22Rv1 (cell line): Measurements from ENCODE around the gene TTC33.

Experiments used
- H3K27ac ChIP-seq: fragments of 450-650 bp; 2 replicates; pipeline ENCODE4 v1.5.1; 2017
- ZFX ChIP-seq: fragments of 450-650 bp; IDR thresholded peaks from 2 replicates; pipeline ENCODE4 v1.6.1; 2017; ENCODE audit warnings: antibody characterized with exemption, borderline replicate concordance
- TF ChIP-seq, protein P1 (sequence below): fragments of 450-650 bp; IDR thresholded peaks from 2 replicates; pipeline ENCODE4 v1.5.1; 2017; ENCODE audit warnings: mild to moderate bottlenecking

TTC33 gene

GRCh38 chr5:40521108-40521785 is 234.5 kb downstream of the TTC33 start:
- H3K27ac ChIP-seq: peak overlapping the region; percentile 33; the same call in 1 of the 2 replicates

DNA sequence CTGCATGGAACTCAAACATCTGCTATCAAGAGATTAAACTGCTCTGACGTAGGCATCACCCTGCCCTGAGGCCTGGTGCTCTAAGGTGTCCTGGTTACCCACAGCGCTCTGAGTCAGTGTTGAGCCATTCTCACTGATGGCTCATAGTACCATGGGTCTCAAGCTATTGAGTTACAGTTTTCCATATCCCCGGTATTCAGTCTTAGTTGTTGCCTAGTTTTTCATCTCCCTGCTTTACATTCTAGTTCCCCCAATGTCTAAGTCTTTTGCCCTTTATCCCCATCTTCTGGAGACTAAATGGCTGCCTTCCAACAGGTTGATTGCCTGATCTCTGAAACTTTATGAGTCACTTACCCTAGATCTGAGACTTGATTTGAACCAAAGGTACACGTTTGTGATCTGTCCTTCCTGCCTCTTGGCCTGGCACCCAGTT is 237.3 kb downstream of the TTC33 start:
- TF ChIP-seq, protein P1, sequence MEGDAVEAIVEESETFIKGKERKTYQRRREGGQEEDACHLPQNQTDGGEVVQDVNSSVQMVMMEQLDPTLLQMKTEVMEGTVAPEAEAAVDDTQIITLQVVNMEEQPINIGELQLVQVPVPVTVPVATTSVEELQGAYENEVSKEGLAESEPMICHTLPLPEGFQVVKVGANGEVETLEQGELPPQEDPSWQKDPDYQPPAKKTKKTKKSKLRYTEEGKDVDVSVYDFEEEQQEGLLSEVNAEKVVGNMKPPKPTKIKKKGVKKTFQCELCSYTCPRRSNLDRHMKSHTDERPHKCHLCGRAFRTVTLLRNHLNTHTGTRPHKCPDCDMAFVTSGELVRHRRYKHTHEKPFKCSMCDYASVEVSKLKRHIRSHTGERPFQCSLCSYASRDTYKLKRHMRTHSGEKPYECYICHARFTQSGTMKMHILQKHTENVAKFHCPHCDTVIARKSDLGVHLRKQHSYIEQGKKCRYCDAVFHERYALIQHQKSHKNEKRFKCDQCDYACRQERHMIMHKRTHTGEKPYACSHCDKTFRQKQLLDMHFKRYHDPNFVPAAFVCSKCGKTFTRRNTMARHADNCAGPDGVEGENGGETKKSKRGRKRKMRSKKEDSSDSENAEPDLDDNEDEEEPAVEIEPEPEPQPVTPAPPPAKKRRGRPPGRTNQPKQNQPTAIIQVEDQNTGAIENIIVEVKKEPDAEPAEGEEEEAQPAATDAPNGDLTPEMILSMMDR: no peak
- no peak for TF ChIP-seq ZFX
- no peak overlapping the region for H3K27ac ChIP-seq

More at GRCh38 chr5:40521108-40521785, 234.5 kb downstream of the TTC33 start:
- TF ChIP-seq, protein P1: no peak
- no peak for TF ChIP-seq ZFX

DNA sequence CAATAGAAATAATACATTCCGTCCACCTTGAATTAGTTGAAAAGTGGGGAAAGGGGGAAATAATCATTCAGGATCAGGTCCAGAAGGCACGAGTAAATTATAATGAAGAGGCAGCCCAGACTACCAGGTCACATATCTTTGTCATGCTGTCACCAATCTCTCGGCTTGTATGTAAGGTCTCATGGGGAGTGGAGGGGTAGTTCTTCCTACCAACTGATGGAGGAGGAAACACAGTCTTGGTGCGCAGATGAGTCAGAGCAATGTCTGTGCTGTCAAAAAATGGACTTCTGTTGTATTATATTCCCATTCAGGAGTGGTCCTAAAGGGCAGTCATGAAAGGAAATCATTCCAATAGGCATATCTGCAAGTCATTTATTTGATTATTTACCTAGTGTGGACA is 240.3 kb downstream of the TTC33 start:
- no peak overlapping the region for H3K27ac ChIP-seq
- TF ChIP-seq, protein P1: no peak
- no peak for TF ChIP-seq ZFX

DNA sequence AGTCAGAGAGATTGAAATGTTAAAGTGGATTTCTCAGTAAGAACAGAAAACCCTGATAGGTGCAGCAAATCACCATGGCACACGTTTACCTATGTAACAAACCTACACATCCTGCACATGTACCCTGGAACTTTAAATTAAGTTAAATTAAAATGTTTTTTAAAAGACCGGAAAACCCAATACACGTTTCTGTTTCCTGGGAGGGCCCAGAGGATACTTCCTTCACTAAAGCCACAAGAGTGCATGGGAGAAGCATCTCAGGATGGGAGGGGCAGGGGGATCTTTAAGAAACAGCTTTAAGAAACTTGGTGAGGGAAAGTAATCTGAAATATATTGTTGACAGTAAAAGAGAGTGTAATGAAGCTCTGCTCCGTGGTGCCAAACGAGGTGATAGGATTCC is 240.8 kb downstream of the TTC33 start:
- no peak overlapping the region for H3K27ac ChIP-seq
- TF ChIP-seq, protein P1: no peak

DNA sequence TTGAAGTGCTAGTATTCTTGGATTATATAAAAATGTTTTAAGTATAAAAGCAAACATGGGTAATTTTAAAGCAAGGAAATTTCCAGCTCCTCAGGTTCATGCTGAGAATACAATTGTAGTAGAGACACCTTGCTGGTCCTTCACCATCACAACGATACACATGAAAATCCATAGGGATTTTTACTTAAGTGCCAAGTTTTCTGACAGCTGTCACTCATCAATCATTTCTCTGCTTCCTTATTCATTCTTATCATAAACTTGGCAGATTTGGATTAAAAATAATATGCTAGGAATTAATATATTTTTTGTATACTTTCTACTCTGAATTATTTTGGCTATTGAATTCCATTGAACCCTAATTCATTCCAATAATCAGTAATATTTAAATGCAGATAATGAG is 244.0 kb downstream of the TTC33 start:
- TF ChIP-seq, protein P1: no peak
- TF ChIP-seq ZFX: no peak
- no peak overlapping the region for H3K27ac ChIP-seq

GRCh38 chr5:40507095-40507494 is 248.7 kb downstream of the TTC33 start:
- TF ChIP-seq, protein P1: no peak
- TF ChIP-seq ZFX: no peak
- no peak overlapping the region for H3K27ac ChIP-seq

DNA sequence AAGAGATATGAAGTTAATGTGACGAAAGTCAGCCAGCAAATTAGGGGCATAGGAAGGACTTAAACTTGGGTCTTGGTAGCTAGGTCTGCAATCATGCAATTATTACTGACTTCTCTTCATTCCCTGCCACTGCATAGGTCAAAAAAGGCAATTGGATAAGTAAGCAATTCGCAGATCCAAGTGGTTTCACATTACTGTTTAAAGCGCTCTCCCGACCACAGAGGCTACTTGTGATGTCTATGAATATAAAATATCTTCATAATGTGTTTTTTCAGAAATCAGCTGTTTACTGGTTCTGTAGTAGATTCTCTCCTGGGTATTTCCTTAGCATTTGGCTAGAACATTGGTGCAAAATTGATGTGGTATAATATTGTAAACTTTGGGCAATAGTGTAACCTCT is 250.7 kb downstream of the TTC33 start:
- no peak overlapping the region for H3K27ac ChIP-seq
- TF ChIP-seq, protein P1: no peak
- no peak for TF ChIP-seq ZFX
